ENCODE measurements around the gene RAMP3.
"Not testable (repeated sequence)": the region's sequence is repeated elsewhere in the genome, so short reads cannot be mapped to it uniquely, and the experiment has no call there.

Gene RAMP3

DNA sequence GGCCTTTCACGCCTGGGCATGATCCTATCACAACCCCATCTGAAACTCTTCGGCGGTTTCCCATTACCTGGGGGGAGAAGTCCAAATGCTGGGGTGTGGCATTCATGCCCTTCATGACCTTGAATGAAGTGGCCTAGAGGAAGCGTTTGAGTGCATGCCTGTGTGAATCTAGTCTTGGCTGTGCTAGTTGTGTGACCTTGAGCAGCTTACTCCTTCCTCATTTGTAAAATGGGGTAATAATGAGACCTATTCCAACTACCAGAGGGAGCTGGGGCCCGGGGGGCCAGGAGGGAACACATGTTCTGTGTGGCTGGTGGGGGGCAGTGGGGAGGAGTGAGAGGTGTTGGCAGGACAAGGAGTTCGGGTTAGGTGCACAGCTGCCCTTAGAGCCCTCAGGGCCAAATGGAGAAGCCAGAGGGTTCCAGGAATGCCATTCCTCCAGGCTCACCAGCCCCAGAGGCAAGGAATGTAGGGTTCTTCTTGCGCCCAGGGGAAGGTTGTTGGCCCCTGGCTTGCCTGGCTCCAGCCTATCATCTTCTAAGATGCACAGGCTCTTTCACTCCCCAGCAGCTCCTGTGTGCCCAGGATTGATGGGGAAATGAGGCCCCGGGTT is 24.8 kb upstream of the RAMP3 start:
- DNase-seq = no peak

DNA sequence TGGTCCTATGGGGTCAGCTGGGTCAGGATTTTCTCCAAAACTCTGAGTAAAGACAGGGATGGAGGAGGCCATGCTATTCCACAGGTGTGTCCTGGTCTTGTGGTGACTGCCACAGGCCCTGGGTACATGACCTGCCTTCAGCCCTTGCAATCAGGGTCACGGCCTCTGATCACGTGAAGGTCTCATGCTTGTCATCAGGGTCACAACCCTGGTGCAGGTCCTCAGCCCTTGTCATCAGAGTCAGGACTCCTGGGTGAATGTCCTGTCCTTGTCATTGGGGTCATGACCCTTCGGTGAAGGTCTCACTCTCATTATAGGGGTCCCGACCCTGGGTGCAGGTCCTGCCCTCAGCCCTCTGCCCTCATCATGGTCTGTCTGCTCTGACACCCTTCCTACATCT is 24.2 kb upstream of the RAMP3 start:
- no peak for DNase-seq

DNA sequence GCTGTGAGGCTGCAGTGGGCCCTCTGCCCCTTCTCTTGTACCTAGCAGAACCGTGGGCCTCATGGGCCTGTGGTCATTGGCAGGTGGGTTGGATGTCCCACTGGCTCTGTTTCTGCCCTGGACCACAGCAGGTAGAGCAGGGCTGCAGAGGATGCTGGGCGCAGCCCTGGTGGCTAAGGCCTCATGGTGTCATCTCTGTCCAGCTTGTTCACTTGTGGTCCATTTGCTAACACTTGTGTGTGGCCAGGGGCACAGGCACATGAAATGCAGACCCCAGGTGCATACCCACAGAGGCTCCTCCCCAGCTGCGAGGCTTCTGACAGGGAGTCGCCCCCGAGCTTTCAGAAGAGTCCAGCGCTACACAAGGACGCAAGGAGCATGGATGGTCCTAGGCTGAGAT is 23.7 kb upstream of the RAMP3 start:
- no peak for DNase-seq

DNA sequence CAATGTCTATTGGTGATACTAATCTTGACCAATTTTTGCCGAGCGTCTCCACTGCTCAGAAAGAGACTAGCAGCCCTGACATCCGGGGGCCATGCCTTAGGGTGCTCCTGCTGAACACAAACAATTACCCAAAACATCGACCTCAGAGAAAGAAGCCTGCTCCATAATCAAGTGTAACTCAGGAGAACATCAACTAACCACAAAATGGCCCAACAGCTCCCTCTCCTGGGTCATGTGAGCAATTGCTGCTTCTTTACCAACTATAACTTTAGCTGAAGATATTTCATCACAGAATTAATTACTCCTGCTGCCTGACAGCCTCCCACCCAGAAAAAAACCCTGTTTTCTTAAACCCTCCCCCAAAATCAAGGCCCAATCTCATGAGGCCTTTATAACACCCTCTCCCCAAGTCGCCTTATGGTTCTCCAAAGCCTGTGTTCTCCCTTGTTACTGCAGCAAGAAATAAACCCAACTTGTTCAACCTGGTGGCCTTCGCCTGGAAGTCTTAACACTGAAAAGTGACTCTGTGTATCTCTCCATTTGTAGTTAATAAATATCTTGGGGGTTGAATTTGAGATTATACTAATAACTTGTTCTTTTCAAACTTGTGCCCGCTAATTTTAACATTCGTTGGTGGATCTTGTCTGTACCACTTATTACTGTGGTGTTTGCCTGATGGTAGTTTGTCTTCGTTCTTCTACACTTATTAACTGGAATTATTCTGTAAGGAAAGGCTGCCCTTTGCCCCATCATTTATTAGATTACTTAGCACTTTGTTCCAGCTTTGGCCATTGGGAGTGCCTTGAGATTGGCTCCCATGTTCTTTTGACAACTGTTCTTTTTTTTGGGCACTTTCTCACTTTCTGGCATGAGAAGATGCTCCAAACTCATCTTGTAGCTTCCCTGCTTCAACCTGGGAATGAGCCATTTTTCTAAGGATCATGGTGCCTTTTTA is 21.2 kb upstream of the RAMP3 start:
- DNase-seq = peak; percentile 49

DNA sequence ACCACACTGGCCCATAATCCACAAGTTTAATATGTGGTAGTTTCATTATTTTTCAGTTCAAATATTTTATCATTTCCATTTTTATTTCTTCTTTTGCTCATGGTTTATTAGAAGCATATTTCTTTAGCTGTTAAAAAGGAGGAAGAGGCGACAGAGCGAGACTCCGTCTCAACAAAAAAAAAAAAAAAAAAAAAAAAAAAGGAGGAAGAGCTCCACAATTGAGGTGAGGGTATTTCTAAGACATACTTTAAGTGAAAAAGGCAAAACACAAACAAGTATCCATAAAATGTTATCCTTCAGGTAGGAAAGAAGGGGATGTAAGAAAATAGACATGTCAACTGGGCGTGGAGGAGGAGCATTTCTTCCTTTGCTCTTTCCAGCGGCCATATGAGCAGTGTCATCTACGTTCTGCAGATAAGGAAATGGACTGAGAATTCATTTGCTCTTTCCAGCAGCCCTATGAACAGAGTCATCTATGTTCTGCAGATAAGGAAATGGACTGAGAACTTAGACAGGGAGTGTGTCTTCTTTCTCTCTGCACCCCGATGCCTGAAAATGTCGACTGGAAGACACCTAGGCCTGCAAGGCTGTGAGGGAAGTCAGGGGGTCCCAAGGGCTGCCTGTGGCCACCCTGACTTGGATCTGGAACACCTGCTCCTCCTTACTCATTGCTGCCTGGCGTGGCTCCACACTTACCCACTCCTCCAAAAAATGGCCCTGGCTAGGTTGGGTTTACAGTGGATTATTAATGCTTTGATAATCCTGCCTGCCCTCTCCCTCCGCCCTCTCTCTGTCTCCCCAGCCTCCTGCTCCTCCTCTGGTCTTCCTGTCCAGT is 18.9 kb upstream of the RAMP3 start:
- no peak for DNase-seq

DNA sequence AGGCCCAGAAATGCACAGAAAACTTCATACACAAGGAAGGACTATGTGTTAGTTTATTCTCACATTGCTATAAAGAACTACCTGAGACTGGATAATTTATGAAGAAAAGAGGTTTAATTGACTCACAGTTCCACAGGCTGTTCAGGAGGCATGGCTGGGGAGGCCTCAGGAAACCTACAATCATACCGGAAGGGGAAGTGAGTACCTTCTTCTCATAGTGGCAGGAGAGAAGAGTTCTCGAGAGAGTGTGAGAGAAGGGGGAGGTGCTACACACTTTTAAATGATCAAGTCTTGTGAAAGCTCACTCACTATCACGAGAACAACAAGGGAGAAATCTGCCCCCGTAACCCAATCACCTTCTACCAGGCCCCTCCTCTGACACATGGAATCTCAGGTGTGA is 16.8 kb upstream of the RAMP3 start:
- no peak for DNase-seq

DNA sequence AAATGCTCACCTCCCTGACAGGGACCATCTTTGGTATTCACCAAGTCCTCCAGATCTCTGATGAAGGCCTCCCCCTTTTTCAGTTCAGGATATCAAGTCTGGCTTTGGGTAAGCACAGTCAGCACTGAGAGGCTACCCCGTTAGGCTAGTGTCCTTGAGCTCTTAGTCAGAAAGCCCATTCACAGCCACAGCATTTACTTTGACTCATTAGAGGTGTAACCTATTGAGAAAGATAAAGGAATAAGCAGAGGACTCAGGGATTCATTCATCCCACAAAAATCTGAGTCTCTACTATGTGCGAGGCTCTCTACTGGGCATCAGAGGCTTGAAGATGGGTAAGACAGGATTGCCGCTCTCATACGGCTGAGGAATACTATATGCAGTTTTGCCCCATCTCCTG is 14.0 kb upstream of the RAMP3 start:
- peak; percentile 33 for DNase-seq

DNA sequence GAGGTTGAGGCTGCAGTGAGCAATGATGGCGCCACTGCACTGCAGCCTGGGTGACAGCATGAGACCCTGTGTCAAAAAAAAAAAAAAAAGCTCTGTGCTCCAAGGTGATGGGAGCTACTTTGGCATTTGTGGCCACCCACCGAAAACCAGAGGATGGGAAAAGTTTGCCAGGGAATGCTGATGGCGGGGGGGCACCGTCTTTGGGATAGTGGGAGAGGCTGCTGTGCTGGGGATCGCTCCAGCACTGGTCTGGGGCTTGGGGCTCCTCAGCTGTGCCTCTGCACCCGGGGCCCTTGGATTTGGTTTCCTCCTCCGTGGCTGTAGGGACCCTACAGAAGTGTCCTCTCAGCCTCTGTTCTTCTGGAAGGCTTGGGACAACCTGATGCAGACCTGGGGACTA is 11.7 kb upstream of the RAMP3 start:
- no peak for DNase-seq

DNA sequence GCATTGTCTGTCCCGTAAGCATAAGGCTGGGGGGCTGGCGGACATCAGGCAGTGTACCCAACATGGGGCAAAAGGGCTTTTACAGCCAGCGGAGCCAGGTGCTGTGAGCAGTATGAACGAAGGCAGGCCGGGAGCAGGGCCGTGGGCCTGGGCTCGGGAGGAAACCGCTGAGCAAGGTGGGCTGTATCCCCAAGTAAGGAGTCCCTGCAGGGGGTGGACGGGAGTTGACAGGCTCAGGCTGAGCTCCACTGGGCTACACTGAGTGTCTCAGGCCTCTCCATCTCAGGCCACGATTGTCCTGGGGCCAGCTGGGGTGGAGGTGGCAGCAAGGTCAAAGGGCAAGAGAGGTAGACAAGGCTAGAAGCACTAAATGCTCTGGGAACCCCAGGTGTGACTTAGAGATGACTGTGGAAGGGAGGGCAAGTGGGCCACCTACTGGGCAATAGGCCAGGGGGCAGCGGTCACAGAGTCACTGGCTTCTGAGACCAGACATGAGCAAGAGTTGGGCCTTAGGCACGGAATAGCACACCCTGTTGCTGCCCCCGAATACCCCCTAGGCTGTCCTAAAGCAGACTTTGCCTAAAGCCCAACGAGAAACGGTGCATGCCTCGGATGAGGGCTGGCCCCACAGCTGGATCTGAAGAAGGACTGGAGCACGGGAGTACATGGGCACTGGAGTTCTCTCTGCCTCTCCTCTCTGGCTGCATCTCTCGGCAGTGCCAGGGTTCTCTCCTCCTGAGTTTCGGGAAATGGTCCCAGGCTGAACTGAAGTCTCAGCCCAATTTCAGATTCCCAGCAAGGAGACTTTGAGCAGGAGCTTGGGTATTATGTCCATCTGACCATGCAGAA is 10.8 kb upstream of the RAMP3 start:
- no peak for DNase-seq

DNA sequence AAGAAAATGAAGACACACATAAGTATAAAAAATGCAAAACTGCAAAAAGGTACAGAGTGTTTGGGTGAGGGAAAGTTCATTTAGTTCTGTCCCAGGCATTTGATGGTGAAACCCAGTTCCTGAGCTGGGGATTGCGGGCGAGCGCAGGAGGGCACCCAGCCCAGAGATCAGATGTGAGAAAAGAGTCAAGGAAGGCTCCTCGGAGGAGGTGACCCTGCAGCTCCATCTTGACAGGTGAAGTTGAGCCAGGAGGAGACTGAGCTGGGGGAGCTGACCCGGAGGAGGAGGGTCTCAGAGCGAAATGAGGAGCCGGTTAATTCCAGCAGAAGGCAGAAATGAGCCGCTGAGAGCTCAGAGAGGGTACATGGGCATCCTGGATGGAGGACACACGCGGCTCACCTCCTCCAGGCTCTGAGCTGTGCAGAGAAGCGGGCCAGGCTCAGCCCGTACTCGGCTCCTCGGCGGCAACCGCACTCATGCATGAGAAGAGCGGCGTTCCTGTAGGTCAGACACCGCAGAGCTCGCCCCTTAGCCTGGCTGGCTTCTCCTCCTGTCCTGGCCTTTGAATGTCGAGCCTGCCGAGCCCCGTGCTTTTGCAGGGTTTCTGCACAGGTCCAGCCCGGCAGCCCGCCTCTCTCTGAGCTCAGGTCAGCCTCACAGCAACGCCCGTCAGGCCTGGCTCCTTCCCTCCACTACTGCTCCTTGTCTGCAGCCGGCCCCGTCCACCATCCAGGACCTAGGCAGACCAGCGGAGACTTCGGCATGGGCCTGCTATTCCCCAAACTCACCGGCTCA is 9.5 kb upstream of the RAMP3 start:
- DNase-seq = no peak

DNA sequence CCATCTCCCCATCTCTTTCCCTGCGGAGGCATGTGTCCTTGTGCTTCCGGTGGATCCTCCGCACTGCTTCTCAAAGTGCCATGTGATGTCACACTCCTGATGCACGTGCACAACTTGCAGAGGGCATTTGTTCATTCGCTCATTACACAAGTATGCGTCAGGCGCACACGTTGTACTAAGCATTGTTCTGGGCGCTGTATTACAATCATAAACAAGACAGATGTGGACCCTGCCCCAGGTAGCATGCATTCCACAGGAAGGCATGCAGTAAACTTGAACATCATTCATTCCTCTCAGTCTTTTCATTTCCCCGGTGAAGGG is 9.0 kb upstream of the RAMP3 start:
- no peak for DNase-seq

DNA sequence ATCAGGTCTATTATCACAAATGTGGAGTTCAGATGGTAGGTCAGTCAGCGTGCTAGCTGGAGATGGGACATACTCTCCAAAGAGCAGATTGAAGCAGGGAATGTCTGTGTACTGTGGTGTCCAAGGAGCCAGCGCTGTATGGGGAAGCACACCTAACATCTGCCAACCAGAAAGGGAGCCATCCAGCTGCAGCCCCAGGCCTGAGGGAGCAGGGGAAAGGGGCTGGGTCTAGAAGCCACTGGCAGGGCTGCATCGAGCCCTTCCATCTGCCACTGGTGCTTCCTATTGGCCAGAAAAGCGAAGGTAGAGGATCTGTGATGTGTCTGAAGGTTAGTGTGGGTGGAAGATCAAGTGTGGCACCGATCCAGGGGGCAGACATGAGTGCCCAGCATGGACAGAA is 8.0 kb upstream of the RAMP3 start:
- DNase-seq = no peak

DNA sequence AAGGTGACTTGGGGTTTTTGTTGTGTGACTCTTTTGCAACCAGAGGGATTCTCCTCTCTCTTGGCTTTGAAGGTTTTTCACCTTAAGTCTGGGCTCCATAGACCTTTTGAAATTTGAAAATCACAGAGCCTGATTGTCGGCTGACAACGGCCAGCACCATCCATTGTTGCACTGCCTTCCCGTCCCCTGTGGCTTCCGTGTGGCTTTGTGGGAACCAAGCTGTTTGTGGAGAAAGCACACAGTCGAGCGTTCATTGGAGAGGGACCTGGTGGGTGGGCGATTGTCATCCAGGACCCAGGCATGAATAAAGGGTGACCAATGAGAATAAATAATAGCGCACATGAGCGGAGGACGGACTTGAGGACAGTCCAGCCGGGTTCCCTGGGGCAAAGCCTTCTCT is 7.4 kb upstream of the RAMP3 start:
- DNase-seq = no peak

DNA sequence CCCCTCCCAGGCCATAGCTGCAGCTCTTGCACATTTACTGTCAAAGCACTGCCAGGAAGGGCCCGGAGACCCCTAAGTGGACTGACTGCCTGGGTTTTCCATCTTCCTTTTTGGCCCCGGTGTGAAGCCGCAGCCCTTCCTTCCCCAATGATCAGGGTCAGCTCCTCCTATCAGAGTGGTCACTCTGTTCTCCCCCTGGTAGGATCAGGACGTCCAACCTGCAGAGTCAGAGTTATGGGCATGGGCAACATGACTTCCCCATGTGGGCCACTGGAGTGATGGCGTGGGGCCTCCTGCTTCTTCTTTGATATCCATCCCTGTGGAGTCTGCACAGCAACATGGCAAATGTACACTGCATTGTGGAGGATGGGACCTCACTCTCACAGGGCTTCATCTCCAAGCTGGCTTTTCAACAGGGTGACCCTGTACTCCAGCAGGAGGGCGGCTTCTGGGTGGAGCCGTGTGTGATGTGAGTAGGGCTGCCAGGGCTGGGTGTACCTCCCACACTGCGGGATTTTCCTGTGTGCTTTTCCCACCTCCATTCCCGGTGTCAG is 6.4 kb upstream of the RAMP3 start:
- DNase-seq = no peak

DNA sequence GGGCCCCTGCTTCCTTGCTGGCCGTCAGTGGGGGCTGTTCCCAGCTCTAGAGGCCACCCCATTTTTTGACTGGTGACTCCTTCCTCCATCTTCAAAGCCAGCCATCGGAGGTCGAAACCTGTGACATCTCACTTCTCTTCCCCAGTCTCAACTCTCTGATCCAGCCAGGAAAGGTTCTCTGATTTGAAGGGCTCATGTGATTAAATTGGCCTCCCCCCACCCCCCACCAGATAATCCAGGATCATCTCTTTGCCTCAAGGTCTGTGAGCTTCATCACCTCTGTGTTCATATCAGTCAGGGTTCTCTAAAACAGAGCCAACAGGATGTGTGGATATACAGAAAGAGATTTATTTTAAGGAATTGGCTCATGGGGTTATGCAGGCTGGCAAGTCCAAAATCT is 5.6 kb upstream of the RAMP3 start:
- DNase-seq = no peak

DNA sequence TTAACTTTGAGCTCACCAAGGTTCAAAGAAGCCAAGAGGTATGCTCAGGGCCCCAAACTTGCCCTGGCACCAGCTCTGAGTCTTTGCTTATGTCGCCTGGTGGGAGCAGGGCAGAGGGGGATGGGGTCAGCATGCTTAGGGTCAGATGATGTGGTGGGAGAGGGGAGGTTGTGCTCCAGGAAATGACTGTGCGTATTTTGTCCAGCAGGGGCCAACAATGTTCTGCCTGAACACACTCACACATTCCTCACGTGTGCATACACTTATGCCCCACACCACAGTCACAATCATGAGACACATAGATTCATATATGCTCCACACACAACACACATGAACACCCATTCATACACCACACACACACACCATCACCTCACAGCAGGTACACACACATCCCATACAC is 4.4 kb upstream of the RAMP3 start:
- no peak for DNase-seq

DNA sequence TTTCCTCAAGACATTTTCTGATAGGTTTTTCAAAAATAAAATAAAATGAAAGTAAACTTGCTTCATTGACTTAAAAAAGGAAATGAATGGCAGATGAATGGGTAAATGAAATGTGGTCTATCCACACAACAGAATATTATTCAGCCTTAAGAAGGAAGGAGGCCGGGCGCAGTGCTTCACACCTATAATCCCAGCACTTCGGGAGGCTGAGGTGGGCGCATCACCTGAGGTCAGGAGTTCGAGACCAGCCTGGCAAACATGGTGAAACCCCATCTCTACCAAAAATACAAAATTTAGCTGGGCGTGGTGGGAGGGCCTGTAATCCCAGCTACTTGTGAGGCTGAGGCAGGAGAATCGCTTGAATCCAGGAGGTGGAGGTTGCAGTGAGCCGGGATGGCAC is 3.7 kb upstream of the RAMP3 start:
- not testable (repeated sequence) for DNase-seq

DNA sequence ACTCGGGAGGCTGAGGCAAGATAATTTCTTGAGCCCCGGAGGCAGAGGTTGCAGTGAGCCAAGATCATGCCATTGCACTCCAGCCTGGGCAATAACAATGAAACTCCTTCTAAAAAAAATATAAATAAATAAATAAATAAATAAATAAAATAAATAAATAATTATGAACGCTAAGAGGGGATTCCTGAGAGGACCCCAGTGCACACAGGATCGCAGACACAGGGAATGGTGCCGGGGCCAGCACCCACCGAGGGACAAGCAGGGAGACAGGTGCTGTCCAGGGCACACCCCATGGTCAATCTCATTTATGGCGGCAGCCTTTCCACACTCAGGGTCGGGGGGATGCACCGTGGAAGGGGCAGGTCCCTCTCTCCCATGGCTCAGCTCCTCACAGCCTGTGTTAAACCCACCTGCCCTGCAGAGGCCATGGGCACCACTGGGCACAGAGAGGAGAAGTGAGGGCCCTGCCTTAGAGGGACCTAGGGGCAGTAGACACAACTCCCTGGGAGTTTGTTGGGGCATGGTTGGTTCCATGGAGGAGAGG is 2.2 kb upstream of the RAMP3 start:
- no peak for DNase-seq

DNA sequence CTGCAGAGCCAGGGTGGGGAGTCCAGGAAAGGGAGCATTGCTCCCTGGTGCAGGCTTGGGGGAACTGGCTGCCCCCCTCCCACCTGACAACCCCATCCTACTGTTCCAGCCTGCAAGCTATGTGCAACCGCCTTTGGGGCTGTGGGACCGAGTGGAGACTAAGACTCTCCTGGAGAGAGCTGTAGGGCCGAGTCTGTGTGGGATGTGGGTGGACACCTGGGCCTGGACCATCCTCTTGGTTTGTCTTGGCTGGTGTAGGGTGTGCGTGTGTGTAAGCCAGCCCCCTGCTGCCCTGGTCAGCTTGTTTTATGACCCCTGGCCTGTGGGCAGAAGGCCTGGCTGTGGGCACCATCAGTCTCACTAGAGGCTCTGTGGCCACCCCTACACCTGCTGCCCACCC is 1.6 kb upstream of the RAMP3 start:
- DNase-seq = no peak

DNA sequence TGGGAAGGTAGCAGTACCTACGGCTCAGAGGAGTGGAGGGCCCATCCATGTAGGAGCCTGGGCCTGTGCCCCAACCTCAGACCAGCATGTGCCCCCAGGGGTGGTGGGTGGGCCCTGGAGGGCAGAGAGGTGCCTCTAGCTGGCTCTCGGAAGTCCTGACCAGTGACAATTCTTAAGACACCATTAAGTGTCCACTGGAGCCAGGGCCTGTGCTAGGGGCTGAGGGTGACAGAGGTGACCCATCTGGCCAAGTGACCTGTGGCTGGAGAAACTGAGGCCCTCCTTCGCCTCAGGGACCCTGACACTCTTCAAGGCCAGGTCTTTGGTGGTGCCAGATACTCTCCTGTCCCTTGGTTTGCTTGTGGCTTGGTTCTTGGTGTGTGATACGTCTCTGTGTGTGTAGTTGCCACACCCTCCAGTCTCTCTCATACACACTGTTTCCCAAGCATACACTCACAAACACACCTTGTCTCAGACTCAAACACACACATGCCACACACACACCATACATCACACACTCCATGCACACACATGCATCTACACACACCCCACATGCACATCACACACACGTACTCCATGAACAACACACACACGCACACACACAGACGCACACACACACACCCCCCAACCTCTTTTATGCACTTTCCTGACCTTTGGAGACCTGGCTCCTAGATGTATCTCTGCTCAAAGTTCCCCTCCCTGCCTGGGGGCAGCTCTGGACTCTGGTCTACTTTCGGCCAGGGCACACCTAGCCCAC is 897 bp upstream of the RAMP3 start:
- no peak for DNase-seq

DNA sequence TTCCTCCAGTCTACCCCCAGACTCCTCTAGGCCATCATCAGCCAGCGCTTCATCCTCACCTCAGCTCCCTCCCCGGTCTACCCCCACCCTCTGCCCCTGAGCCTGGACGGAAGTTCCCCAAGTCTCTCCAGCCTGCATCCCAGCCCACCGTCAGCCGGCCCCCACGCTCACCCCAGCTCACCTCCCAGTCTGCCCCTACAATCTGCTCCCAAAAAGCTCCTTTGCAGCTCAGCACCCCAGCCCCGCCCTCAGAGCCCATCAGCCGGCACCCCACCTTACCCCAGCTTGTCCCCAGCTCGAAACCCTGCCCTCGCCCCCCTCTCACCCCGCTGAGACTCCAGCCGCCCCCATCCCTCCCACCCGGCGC is 322 bp upstream of the RAMP3 start:
- no peak for DNase-seq

All from NCI-H226 (cell line).